ENCODE results near the gene SMIM23. TPM values are rescaled to one million over a fixed set of nuclear protein-coding genes. Genes with fewer than 3 reads are reported as not detected.

SMIM23 gene
- total and polyA plus RNA-seq, 2 experiments from 2014 or later = not detected

DNA sequence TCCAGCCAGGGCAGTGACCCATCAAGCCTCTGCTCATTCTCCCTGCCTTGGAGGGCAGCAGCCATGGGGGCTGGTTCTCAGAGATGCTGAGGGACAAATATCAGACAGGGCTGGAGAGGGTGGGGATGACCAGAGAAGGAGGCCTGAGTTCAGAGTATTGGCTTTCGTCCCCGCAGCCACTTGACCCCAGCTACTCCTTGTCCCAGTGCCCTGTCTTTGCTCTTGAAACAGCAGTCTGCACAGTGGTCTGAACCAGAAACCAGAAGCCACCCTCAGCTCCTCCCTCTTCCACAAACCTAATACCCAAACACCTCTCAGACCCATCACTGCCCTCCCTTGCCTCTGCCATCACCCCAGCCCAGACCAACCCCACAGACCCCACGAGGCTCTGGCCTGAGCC, 36.3 kb upstream of the SMIM23 start:
- DNase-seq (ENCODE audit: low spot score) (no peak), ATAC-seq (no peak)
- Histone ChIP-seq H3K9me2 (ENCODE audit: insufficient read depth) (peaks cover 15% of the 10 kb centered on the region), H3K27me3 (ENCODE audit: insufficient read depth) (no peaks in the 10 kb centered on the region), H4K20me1 (replicated peaks; ENCODE audit: insufficient read depth) (no peaks in the 10 kb centered on the region), H3K36me3 (ENCODE audit: insufficient read depth) (no peaks in the 10 kb centered on the region), H3K4me2 (no peak overlapping the region), H3K27ac (ENCODE audit: low read depth) (no peak overlapping the region), H3K79me2 (replicated peaks; ENCODE audit: insufficient read depth) (no peaks in the 10 kb centered on the region), H3K4me3 (no peak overlapping the region), H3F3A (replicated peaks; ENCODE audit: low read depth) (no peaks in the 10 kb centered on the region), H2AFZ (no peak overlapping the region), H3K4me1 (ENCODE audit: insufficient read depth) (no peaks in the 10 kb centered on the region)
- Mint-ChIP-seq H3K27me3 (ENCODE audit: insufficient read depth, low read depth, poor library complexity) (peaks cover 4% of the 10 kb centered on the region), H3K27ac (no peak overlapping the region), H3K4me1 (no peaks in the 10 kb centered on the region), H3K36me3 (ENCODE audit: low read depth) (no peaks in the 10 kb centered on the region), H3K9me3 (no peaks in the 10 kb centered on the region), H3K4me3 (no peak overlapping the region)
- TF ChIP-seq STAT1 (IDR thresholded peaks at IDR 0.05; ENCODE audit: unreplicated experiment) (no peak), JUNB (IDR thresholded peaks at IDR 0.05; ENCODE audit: unreplicated experiment) (no peak), NANOG (IDR thresholded peaks at IDR 0.05; ENCODE audit: borderline replicate concordance) (no peak), ZNF331 (CRISPR knock-in tag; IDR thresholded peaks at IDR 0.05; ENCODE audit: low read depth) (no peak)
- TF ChIP-seq, protein P1, sequence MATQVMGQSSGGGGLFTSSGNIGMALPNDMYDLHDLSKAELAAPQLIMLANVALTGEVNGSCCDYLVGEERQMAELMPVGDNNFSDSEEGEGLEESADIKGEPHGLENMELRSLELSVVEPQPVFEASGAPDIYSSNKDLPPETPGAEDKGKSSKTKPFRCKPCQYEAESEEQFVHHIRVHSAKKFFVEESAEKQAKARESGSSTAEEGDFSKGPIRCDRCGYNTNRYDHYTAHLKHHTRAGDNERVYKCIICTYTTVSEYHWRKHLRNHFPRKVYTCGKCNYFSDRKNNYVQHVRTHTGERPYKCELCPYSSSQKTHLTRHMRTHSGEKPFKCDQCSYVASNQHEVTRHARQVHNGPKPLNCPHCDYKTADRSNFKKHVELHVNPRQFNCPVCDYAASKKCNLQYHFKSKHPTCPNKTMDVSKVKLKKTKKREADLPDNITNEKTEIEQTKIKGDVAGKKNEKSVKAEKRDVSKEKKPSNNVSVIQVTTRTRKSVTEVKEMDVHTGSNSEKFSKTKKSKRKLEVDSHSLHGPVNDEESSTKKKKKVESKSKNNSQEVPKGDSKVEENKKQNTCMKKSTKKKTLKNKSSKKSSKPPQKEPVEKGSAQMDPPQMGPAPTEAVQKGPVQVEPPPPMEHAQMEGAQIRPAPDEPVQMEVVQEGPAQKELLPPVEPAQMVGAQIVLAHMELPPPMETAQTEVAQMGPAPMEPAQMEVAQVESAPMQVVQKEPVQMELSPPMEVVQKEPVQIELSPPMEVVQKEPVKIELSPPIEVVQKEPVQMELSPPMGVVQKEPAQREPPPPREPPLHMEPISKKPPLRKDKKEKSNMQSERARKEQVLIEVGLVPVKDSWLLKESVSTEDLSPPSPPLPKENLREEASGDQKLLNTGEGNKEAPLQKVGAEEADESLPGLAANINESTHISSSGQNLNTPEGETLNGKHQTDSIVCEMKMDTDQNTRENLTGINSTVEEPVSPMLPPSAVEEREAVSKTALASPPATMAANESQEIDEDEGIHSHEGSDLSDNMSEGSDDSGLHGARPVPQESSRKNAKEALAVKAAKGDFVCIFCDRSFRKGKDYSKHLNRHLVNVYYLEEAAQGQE (IDR thresholded peaks at IDR 0.05; ENCODE audit: unreplicated experiment) = no peak

DNA sequence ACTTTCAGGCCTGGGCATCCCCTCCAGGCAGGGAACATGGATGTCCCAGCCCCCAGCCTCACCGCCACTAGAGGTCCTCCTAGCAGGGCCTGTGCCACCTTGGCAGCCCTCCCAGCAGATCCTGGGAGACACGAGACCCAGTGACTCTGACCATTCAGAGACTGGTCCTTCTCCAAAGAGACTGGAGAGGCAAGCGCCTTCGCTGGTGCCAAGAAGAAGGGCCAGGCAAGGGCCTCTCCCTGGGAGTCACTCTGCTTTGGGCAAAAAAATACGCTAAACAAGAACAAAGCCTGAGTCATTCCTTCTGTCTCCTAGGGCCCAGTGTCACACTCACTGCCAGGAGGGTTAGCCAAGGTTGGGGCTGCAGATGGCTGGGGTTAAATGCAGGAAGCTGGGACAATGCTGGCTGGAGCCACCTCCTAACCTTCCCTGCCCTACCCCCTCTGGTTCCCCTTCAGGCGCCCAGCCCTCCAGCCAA, 35.3 kb upstream of the SMIM23 start:
- no peaks in the 10 kb centered on the region for H3K4me1 Mint-ChIP-seq
- Histone ChIP-seq H3K27ac (ENCODE audit: low read depth) (no peak overlapping the region), H3K36me3 (ENCODE audit: insufficient read depth) (no peaks in the 10 kb centered on the region), H4K20me1 (replicated peaks; ENCODE audit: insufficient read depth) (no peaks in the 10 kb centered on the region), H3K9me2 (ENCODE audit: insufficient read depth) (peaks cover 11% of the 10 kb centered on the region), H3F3A (replicated peaks; ENCODE audit: low read depth) (no peaks in the 10 kb centered on the region), H3K4me3 (no peak overlapping the region), H3K79me2 (replicated peaks; ENCODE audit: insufficient read depth) (no peaks in the 10 kb centered on the region), H2AFZ (0 out of 2 replicates have a peak overlapping the region, but pooled peaks have one; percentile 47), H3K4me2 (no peak overlapping the region), H3K4me1 (ENCODE audit: insufficient read depth) (no peaks in the 10 kb centered on the region), H3K27me3 (ENCODE audit: insufficient read depth) (no peaks in the 10 kb centered on the region)
- ATAC-seq (peak; percentile 96), DNase-seq (ENCODE audit: low spot score) (peak; percentile 65)
- H3K27me3 Mint-ChIP-seq (ENCODE audit: insufficient read depth, low read depth, poor library complexity) = peaks cover 6% of the 10 kb centered on the region
- no peak overlapping the region for H3K27ac Mint-ChIP-seq
- H3K4me3 Mint-ChIP-seq = no peak overlapping the region
- no peaks in the 10 kb centered on the region for H3K9me3 Mint-ChIP-seq
- H3K36me3 Mint-ChIP-seq (ENCODE audit: low read depth) = no peaks in the 10 kb centered on the region
- TF ChIP-seq ZNF114 (CRISPR knock-in tag; IDR thresholded peaks at IDR 0.05) (no peak), EZH2 (IDR thresholded peaks at IDR 0.05; ENCODE audit: low read depth, unreplicated experiment) (no peak)
- TF ChIP-seq, protein P1 (IDR thresholded peaks at IDR 0.05; ENCODE audit: unreplicated experiment) = no peak
- TF ChIP-seq, protein P2, sequence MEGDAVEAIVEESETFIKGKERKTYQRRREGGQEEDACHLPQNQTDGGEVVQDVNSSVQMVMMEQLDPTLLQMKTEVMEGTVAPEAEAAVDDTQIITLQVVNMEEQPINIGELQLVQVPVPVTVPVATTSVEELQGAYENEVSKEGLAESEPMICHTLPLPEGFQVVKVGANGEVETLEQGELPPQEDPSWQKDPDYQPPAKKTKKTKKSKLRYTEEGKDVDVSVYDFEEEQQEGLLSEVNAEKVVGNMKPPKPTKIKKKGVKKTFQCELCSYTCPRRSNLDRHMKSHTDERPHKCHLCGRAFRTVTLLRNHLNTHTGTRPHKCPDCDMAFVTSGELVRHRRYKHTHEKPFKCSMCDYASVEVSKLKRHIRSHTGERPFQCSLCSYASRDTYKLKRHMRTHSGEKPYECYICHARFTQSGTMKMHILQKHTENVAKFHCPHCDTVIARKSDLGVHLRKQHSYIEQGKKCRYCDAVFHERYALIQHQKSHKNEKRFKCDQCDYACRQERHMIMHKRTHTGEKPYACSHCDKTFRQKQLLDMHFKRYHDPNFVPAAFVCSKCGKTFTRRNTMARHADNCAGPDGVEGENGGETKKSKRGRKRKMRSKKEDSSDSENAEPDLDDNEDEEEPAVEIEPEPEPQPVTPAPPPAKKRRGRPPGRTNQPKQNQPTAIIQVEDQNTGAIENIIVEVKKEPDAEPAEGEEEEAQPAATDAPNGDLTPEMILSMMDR (conservative IDR thresholded peaks at IDR 0.05; ENCODE audit: low read depth in 2 of 2) = peak; percentile 49 to 88
